ENCODE results near the gene ZNF33B. TPM values are rescaled to one million over a fixed set of nuclear protein-coding genes. Genes with fewer than 3 reads are reported as not detected.

ZNF33B gene
- total and polyA plus RNA-seq, 9 of the 15 experiments (the other 6 are each of a cell fraction or from before 2014, with no cell fraction given) = 6.9 to 23.9 (median 15.4) TPM

GRCh38 chr10:42638055-42638820 is at the start of gene ZNF33B (continued):
- TF ChIP-seq ZNF146 (CRISPR knock-in tag; IDR thresholded peaks at IDR 0.05; ENCODE audit: unreplicated experiment) (no peak), NR1H2 (CRISPR knock-in tag; IDR thresholded peaks at IDR 0.05) (no peak), MCM3 (IDR thresholded peaks at IDR 0.05) (no peak), E2F3 (CRISPR knock-in tag; IDR thresholded peaks at IDR 0.05) (peak; percentile 32; the same call in 1 of the 2 replicates), E2F5 (CRISPR knock-in tag; IDR thresholded peaks at IDR 0.05) (peak; percentile 88; the same call in 1 of the 2 replicates), ELF2 (CRISPR knock-in tag; IDR thresholded peaks at IDR 0.05) (peak; percentile 65), KLF6 (CRISPR knock-in tag; IDR thresholded peaks at IDR 0.05; ENCODE audit: borderline replicate concordance) (peak; percentile 91), ZFP36 (IDR thresholded peaks at IDR 0.05; ENCODE audit: low read depth, low read length, partially characterized antibody) (no peak), CHD1 (IDR thresholded peaks at IDR 0.05; ENCODE audit: low read length) (peak; percentile 15), GATA2 (CRISPR knock-in tag; IDR thresholded peaks at IDR 0.05) (no peak), FOXO4 (CRISPR knock-in tag; IDR thresholded peaks at IDR 0.05) (no peak), TAF15 (IDR thresholded peaks at IDR 0.05; ENCODE audit: low read depth, low read length) (no peak; the same call in 1 of the 2 replicates), TAF7 (tag; IDR thresholded peaks at IDR 0.05) (peak; percentile 67), CEBPG (CRISPR knock-in tag; IDR thresholded peaks at IDR 0.05) (no peak), CEBPG (tag; conservative IDR thresholded peaks at IDR 0.05 in 1 of 2, IDR thresholded peaks at IDR 0.05 in 1 of 2) (no peak), SMARCB1 (IDR thresholded peaks at IDR 0.05; ENCODE audit: insufficient read length, low read depth) (no peak), XRCC4 (IDR thresholded peaks at IDR 0.05; ENCODE audit: extremely low read depth, insufficient read depth, insufficient read length) (no peak), ARHGAP35 (IDR thresholded peaks at IDR 0.05; ENCODE audit: partially characterized antibody) (no peak), STAT5B (CRISPR knock-in tag; IDR thresholded peaks at IDR 0.05) (no peak), FIP1L1 (IDR thresholded peaks at IDR 0.05; ENCODE audit: low read depth, low read length, poor library complexity, severe bottlenecking) (peak; percentile 70), GATAD2B (IDR thresholded peaks at IDR 0.05; ENCODE audit: borderline replicate concordance) (no peak), E4F1 (CRISPR knock-in tag; IDR thresholded peaks at IDR 0.05; ENCODE audit: borderline replicate concordance) (no peak), SAFB (IDR thresholded peaks at IDR 0.05; ENCODE audit: borderline replicate concordance, low read depth, low read length) (no peak; the same call in 1 of the 2 replicates), TCFL5 (CRISPR knock-in tag; conservative IDR thresholded peaks at IDR 0.05) (no peak), MTA2 (IDR thresholded peaks at IDR 0.05; ENCODE audit: low read depth) (no peak), RBM39 (optimal IDR thresholded peaks at IDR 0.05; ENCODE audit: low read depth, low read length) (no peak)
